Osteoblast (primary cell): ENCODE measurements around the gene RASGEF1B. TPM values are rescaled to one million over a fixed set of nuclear protein-coding genes. Genes with fewer than 3 reads are reported as not detected.

Experiments used
- DNase-seq: peaks from one replicate; pipeline ENCODE4 v3.0.0; 2011; ENCODE audit warnings: low spot score, mixed read lengths; ENCODE audit not compliant: insufficient read length; ENCODE audit errors: missing footprints
- H2AFZ ChIP-seq: 2 replicates; pipeline ENCODE4 v1.6.0; 2011; ENCODE audit warnings: mild to moderate bottlenecking, low read length
- H3K27ac ChIP-seq: 2 replicates; pipeline ENCODE4 v1.5.1; 2011; ENCODE audit warnings: mild to moderate bottlenecking, low read depth, low read length, moderate library complexity
- H3K27me3 ChIP-seq: 2 replicates; pipeline ENCODE4 v1.6.0; 2012; ENCODE audit warnings: mild to moderate bottlenecking, control low read depth, inconsistent platforms, low read length, moderate library complexity; ENCODE audit not compliant: insufficient read depth
- H3K36me3 ChIP-seq: 2 replicates; pipeline ENCODE4 v1.5.1; 2011; ENCODE audit warnings: mild to moderate bottlenecking, low read length, control low read depth, moderate library complexity; ENCODE audit not compliant: insufficient read depth
- H3K4me1 ChIP-seq: 2 replicates; pipeline ENCODE4 v1.5.1; 2011; ENCODE audit warnings: mild to moderate bottlenecking, low read length, control low read depth, moderate library complexity; ENCODE audit not compliant: insufficient read depth
- H3K4me2 ChIP-seq: 2 replicates; pipeline ENCODE4 v1.6.0; 2011; ENCODE audit warnings: mild to moderate bottlenecking, low read length; ENCODE audit not compliant: insufficient read depth
- H3K4me3 ChIP-seq: fragments of 200-600 bp; sonication (generic); 3 replicates; pipeline ENCODE4 v1.5.1; 2012; ENCODE audit warnings: mild to moderate bottlenecking, low read length, inconsistent platforms; ENCODE audit not compliant: insufficient read depth
- H3K79me2 ChIP-seq: 2 replicates; pipeline ENCODE4 v1.6.0; 2012; ENCODE audit warnings: mild to moderate bottlenecking, low read length, control low read depth, inconsistent platforms; ENCODE audit not compliant: insufficient read depth
- H3K9me3 ChIP-seq: 2 replicates; pipeline ENCODE4 v1.5.1; 2011; ENCODE audit warnings: low read depth, low read length, control low read depth
- H4K20me1 ChIP-seq: 2 replicates; pipeline ENCODE4 v1.6.0; 2012; ENCODE audit warnings: mild to moderate bottlenecking, low read length, control low read depth; ENCODE audit not compliant: insufficient read depth
- total RNA-seq: library from RNA; depleted of rRNA; stranded (reverse); fragments of >200 nt; gene quantifications from 2 replicates; pipeline ENCODE4 v1.2.3, GENCODE V29; 2012
- TF ChIP-seq, protein P1 (sequence below): IDR thresholded peaks from 2 replicates; pipeline ENCODE4 v1.5.1; 2011; ENCODE audit warnings: mild to moderate bottlenecking, low read depth, low read length, moderate library complexity; ENCODE audit errors: extremely low read depth

RASGEF1B gene
- total RNA-seq, 1 donor = 5.8 TPM

DNA sequence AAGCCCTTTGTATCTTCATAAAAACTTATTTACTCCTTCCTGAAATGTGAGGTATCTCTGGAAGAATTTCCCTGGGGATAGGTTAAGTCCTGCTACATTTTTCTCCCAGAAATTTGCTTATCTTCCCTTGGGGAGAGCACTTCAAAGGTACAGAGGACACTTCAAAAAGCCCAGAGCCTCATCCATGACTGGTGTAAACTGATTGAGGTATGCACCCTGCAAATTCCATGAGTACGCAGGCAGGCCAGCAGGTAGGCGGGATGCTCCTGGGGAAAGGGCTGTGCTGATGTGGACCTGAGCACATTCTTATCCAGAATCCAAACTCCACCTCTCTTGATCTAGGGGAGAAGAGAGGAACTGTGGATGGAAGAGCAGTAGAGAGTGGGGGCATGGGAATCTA lies 26.3 kb upstream of the RASGEF1B start:
- Histone ChIP-seq H3K27ac (no peak overlapping the region), H3K4me1 (no peaks in the 10 kb centered on the region), H3K27me3 (no peaks in the 10 kb centered on the region), H2AFZ (no peak overlapping the region), H3K9me3 (no peaks in the 10 kb centered on the region), H3K36me3 (no peaks in the 10 kb centered on the region), H3K79me2 (no peaks in the 10 kb centered on the region), H3K4me3 (no peak overlapping the region), H4K20me1 (no peaks in the 10 kb centered on the region), H3K4me2 (no peak overlapping the region)
- DNase-seq = peak; percentile 17
- TF ChIP-seq, protein P1, sequence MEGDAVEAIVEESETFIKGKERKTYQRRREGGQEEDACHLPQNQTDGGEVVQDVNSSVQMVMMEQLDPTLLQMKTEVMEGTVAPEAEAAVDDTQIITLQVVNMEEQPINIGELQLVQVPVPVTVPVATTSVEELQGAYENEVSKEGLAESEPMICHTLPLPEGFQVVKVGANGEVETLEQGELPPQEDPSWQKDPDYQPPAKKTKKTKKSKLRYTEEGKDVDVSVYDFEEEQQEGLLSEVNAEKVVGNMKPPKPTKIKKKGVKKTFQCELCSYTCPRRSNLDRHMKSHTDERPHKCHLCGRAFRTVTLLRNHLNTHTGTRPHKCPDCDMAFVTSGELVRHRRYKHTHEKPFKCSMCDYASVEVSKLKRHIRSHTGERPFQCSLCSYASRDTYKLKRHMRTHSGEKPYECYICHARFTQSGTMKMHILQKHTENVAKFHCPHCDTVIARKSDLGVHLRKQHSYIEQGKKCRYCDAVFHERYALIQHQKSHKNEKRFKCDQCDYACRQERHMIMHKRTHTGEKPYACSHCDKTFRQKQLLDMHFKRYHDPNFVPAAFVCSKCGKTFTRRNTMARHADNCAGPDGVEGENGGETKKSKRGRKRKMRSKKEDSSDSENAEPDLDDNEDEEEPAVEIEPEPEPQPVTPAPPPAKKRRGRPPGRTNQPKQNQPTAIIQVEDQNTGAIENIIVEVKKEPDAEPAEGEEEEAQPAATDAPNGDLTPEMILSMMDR = no peak

DNA sequence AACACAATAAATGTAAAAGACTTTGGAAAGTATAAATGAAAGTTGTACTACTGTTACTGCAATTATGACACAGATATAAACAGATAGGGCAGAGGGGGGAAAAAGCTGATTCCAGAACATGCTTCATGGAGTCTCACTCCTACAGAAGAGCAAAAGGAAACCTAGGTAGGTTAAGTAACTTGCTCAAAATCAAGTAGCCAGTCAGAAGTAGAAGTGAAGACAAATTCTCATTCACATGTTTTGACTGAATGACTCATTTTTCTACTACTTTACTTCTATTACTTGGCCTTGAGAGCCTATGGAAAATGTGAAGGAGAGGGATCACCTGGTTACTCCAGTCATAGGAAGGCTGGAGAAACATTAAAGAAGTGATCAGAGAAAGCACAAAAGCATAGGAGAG lies 23.6 kb upstream of the RASGEF1B start:
- Histone ChIP-seq H3K9me3 (no peaks in the 10 kb centered on the region), H3K79me2 (no peaks in the 10 kb centered on the region), H4K20me1 (no peaks in the 10 kb centered on the region), H3K4me1 (no peaks in the 10 kb centered on the region), H3K4me3 (no peak overlapping the region), H3K4me2 (no peak overlapping the region), H3K36me3 (no peaks in the 10 kb centered on the region), H3K27me3 (no peaks in the 10 kb centered on the region), H3K27ac (no peak overlapping the region), H2AFZ (no peak overlapping the region)
- DNase-seq = no peak
- TF ChIP-seq, protein P1 = no peak

DNA sequence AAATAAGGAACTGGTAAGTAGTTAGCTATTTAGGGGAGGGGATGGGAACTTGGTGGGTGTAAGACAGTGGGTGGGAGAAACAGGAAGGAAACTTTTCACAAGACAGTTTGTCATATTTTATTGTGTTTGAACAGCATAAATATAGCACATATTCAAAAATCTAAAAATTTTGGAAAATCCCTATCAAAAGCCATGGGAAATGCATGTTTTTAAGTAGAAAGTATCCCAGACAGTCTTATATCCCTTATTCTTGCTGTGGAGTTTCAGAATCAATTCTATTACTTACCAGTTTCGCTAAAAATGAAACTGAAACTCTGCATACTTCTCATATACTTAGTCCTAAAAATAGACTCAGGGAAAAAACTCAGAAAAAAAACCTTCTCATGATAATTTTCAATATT lies 22.3 kb upstream of the RASGEF1B start:
- no peak overlapping the region for H2AFZ ChIP-seq
- H3K27ac ChIP-seq = no peak overlapping the region
- DNase-seq = no peak
- no peaks in the 10 kb centered on the region for H4K20me1 ChIP-seq
- no peaks in the 10 kb centered on the region for H3K4me1 ChIP-seq
- peak overlapping the region; percentile 20 for H3K4me2 ChIP-seq
- TF ChIP-seq, protein P1 = no peak
- no peaks in the 10 kb centered on the region for H3K27me3 ChIP-seq
- no peak overlapping the region for H3K4me3 ChIP-seq
- H3K36me3 ChIP-seq = no peaks in the 10 kb centered on the region
- no peaks in the 10 kb centered on the region for H3K9me3 ChIP-seq
- no peaks in the 10 kb centered on the region for H3K79me2 ChIP-seq

DNA sequence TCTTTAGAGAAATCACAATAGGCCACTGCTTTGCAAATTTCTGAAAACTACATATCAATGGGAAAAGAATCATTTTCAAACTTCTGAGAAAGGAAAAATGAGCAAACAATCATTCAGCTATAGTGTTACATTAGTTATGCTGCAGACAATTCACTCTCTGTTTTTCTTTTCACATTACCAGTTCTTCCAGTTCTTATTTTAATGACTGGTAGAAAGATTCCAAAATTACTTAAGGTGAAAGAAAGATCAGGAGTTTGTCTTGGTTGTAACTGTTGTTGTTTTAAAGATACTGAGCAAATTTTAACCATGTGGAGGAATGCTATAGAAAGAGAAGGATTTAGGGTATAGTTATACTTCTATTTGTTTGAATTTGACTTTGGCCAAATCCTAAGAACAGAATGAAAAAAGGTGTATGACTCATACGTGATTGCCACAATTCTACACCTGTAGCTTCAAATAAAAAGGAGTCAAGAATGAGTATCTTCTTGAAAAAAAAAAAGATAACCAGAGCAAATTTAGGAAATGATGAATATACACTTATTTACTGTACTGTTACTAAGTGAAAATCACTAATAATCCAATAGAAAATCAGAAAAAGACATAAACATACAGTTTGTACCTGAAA lies 21.0 kb upstream of the RASGEF1B start:
- Histone ChIP-seq H3K4me1 (no peaks in the 10 kb centered on the region), H3K36me3 (no peaks in the 10 kb centered on the region), H3K27me3 (no peaks in the 10 kb centered on the region), H3K4me3 (no peak overlapping the region), H2AFZ (no peak overlapping the region), H4K20me1 (no peaks in the 10 kb centered on the region), H3K4me2 (no peak overlapping the region), H3K27ac (no peak overlapping the region), H3K9me3 (no peaks in the 10 kb centered on the region), H3K79me2 (no peaks in the 10 kb centered on the region)
- DNase-seq = no peak
- TF ChIP-seq, protein P1 = no peak
